ENCODE data around the gene FHAD1.
"Not testable (repeated sequence)": the region's sequence is repeated elsewhere in the genome, so short reads cannot be mapped to it uniquely, and the experiment has no call there.

DNA sequence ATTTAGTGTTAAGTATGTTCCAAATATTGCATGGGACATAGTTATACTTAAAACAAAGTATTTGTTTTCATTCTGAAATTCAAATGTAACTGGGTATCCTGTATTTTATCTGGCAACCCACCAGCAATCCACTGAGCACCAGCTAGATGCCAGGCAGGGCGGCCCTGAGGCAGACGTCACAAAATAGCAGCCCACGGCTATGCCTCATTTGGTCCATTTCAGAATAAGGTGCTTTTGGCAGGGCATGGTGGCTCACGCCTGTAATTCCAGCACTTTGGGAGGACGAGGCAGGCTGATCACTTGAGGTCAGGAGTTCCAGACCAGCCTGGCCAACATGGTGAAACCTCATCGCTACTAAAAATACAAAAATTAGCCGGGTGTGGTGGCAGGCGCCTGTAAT is 142.8 kb downstream of the FHAD1 start:
- TF ChIP-seq, protein P1, sequence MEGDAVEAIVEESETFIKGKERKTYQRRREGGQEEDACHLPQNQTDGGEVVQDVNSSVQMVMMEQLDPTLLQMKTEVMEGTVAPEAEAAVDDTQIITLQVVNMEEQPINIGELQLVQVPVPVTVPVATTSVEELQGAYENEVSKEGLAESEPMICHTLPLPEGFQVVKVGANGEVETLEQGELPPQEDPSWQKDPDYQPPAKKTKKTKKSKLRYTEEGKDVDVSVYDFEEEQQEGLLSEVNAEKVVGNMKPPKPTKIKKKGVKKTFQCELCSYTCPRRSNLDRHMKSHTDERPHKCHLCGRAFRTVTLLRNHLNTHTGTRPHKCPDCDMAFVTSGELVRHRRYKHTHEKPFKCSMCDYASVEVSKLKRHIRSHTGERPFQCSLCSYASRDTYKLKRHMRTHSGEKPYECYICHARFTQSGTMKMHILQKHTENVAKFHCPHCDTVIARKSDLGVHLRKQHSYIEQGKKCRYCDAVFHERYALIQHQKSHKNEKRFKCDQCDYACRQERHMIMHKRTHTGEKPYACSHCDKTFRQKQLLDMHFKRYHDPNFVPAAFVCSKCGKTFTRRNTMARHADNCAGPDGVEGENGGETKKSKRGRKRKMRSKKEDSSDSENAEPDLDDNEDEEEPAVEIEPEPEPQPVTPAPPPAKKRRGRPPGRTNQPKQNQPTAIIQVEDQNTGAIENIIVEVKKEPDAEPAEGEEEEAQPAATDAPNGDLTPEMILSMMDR (IDR thresholded peaks at IDR 0.05), result not testable (repeated sequence)
- TF ChIP-seq EZH2 (IDR thresholded peaks at IDR 0.05; ENCODE audit: borderline replicate concordance, insufficient read depth, low read depth, low read length, poor library complexity, severe bottlenecking), result not testable (repeated sequence)
